ENCODE results near the gene NEUROG1. TPM values are rescaled to one million over a fixed set of nuclear protein-coding genes. Genes with fewer than 3 reads are reported as not detected.
"Not testable (repeated sequence)": the region's sequence is repeated elsewhere in the genome, so short reads cannot be mapped to it uniquely, and the experiment has no call there.

Gene NEUROG1
- total and polyA plus RNA-seq, 2 donors: 0.14 to 0.32 TPM

- 72% methylated on average over 2 of the region's 2 CpGs for WGBS
- Histone ChIP-seq H3K4me1 (ENCODE audit: control insufficient read depth in 2 of 2, insufficient read depth in 2 of 2, low read length in 2 of 2) (no peaks in the 10 kb centered on the region), H3K36me3 (ENCODE audit: control insufficient read depth in 2 of 2, insufficient read depth in 2 of 2, low read length in 1 of 2) (no peaks in the 10 kb centered on the region), H3K27me3 (ENCODE audit: control insufficient read depth in 2 of 2, insufficient read depth in 1 of 2, low read length in 1 of 2) (peaks cover 23 to 49% of the 10 kb centered on the region in 2 donors), H3K4me3 (ENCODE audit: low read length in 2 of 2) (no peak overlapping the region), H3K9me3 (ENCODE audit: control insufficient read depth in 2 of 2, insufficient read depth in 1 of 2, low read length in 1 of 2) (no peaks in the 10 kb centered on the region), H3K27ac (ENCODE audit: low read depth in 1 of 2, low read length in 1 of 2) (no peak overlapping the region)
- DNase-seq (ENCODE audit: low read depth in 6 of 9, low spot score in 9 of 9): no peak
Measured at GRCh38 chr5:135505973-135506372, 29.8 kb downstream of the NEUROG1 start.

DNA sequence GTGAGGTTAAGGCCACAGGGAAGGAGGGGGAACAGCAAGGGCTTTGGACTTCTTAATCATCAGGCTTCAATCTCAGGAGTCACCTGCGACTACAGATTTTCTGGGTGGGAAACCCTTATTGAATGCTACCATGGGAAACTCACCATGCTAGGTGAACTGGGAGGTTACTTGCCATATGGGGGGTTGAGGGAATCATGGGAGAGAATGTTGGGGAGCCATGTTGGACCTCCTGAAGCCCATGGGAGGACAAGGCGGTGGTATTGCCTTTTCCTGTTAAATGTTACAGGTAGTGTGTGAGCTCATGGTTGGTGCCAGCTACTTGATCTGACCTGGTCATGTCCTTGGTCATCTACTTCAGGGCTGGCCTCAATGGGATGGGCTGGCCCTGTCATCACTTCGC is 31.4 kb downstream of the NEUROG1 start:
- peaks cover 17 to 37% of the 10 kb centered on the region in 2 donors for H3K27me3 ChIP-seq (ENCODE audit: control insufficient read depth in 2 of 2, insufficient read depth in 1 of 2, low read length in 1 of 2)
- no peak overlapping the region for H3K27ac ChIP-seq (ENCODE audit: low read depth in 1 of 2, low read length in 1 of 2)
- 92% methylated on average over 3 of the region's 3 CpGs for WGBS
- no peak overlapping the region for H3K4me3 ChIP-seq (ENCODE audit: low read length in 2 of 2)
- DNase-seq (ENCODE audit: low read depth in 6 of 9, low spot score in 9 of 9): no peak
- no peaks in the 10 kb centered on the region for H3K9me3 ChIP-seq (ENCODE audit: control insufficient read depth in 2 of 2, insufficient read depth in 1 of 2, low read length in 1 of 2)
- no peaks in the 10 kb centered on the region for H3K36me3 ChIP-seq (ENCODE audit: control insufficient read depth in 2 of 2, insufficient read depth in 2 of 2, low read length in 1 of 2)
- H3K4me1 ChIP-seq (ENCODE audit: control insufficient read depth in 2 of 2, insufficient read depth in 2 of 2, low read length in 2 of 2): no peaks in the 10 kb centered on the region

DNA sequence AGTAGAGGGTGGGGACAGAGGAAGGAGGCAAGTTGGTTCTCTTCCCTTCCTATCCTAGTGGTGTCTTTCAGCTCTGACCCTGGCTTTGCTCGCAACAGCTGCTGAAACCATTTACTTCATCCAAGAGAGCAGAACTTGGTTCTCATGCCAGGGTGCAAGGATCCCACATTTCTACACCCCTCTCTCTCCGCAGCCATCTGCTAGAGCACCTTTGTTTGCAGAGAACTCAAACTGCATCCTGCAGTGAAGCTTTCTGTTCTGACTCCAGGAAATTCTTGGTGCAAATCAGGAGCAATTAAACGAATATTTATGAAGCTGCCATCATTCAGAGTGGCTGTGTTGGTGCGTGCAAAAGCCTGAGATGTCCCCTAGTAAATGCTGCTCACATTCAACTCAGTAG is 31.9 kb downstream of the NEUROG1 start:
- Histone ChIP-seq H3K36me3 (ENCODE audit: control insufficient read depth in 2 of 2, insufficient read depth in 2 of 2, low read length in 1 of 2) (no peaks in the 10 kb centered on the region), H3K9me3 (ENCODE audit: control insufficient read depth in 2 of 2, insufficient read depth in 1 of 2, low read length in 1 of 2) (no peaks in the 10 kb centered on the region), H3K27me3 (ENCODE audit: control insufficient read depth in 2 of 2, insufficient read depth in 1 of 2, low read length in 1 of 2) (peaks cover 16 to 36% of the 10 kb centered on the region in 2 donors), H3K4me3 (ENCODE audit: low read length in 2 of 2) (no peak overlapping the region), H3K4me1 (ENCODE audit: control insufficient read depth in 2 of 2, insufficient read depth in 2 of 2, low read length in 2 of 2) (no peaks in the 10 kb centered on the region), H3K27ac (ENCODE audit: low read depth in 1 of 2, low read length in 1 of 2) (no peak overlapping the region)
- WGBS: 77% methylated on average over 4 of the region's 4 CpGs
- no peak for DNase-seq (ENCODE audit: low read depth in 6 of 9, low spot score in 9 of 9)

DNA sequence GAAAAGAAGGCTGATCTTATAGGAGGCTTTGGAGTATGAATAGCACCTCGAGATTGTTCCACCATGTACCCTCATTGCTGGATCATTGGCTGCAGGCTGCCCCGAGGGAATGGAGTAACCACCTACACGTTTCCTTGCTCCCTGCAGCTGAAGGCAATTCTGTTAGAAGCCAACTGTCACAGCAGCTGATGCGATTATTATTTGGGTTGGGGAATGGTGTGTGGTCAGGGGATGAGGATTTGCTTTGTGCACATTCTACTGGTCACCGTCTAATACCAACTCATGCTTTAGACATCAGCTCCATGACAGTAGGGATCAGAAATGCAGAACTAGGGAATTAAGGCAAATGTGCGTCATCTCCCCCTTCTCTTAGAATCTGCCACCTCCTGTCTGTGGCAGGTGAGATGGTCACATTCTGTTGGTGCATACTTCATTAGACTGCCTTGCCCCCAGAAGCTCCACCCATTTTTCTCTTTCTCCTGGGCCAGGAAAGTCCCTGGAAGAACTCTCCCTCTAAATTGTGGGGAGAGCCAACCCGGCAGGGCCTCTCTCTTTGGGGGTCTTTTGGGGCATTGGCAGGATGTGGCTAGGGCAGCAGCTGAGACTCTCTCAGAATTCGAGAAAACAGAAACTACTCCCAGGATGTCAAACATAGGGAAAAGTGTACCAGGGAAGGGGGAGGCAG is 32.8 kb downstream of the NEUROG1 start:
- Histone ChIP-seq H3K27ac (ENCODE audit: low read depth in 1 of 2, low read length in 1 of 2) (no peak overlapping the region), H3K9me3 (ENCODE audit: control insufficient read depth in 2 of 2, insufficient read depth in 1 of 2, low read length in 1 of 2) (no peaks in the 10 kb centered on the region), H3K27me3 (ENCODE audit: control insufficient read depth in 2 of 2, insufficient read depth in 1 of 2, low read length in 1 of 2) (peaks cover 9 to 35% of the 10 kb centered on the region in 2 donors), H3K36me3 (ENCODE audit: control insufficient read depth in 2 of 2, insufficient read depth in 2 of 2, low read length in 1 of 2) (no peaks in the 10 kb centered on the region), H3K4me1 (ENCODE audit: control insufficient read depth in 2 of 2, insufficient read depth in 2 of 2, low read length in 2 of 2) (peaks cover 0 to 3% of the 10 kb centered on the region in 2 donors), H3K4me3 (ENCODE audit: low read length in 2 of 2) (no peak overlapping the region)
- WGBS: 82% methylated on average over 8 of the region's 8 CpGs
- DNase-seq (ENCODE audit: low read depth in 6 of 9, low spot score in 9 of 9): no peak

GRCh38 chr5:135501965-135502364 is 33.8 kb downstream of the NEUROG1 start:
- DNase-seq (ENCODE audit: low read depth in 6 of 9, low spot score in 9 of 9): no peak
- peaks cover 0 to 3% of the 10 kb centered on the region in 2 donors for H3K4me1 ChIP-seq (ENCODE audit: control insufficient read depth in 2 of 2, insufficient read depth in 2 of 2, low read length in 2 of 2)
- peaks cover 3 to 34% of the 10 kb centered on the region in 2 donors for H3K27me3 ChIP-seq (ENCODE audit: control insufficient read depth in 2 of 2, insufficient read depth in 1 of 2, low read length in 1 of 2)
- no peak overlapping the region for H3K4me3 ChIP-seq (ENCODE audit: low read length in 2 of 2)
- H3K36me3 ChIP-seq (ENCODE audit: control insufficient read depth in 2 of 2, insufficient read depth in 2 of 2, low read length in 1 of 2): no peaks in the 10 kb centered on the region
- H3K9me3 ChIP-seq (ENCODE audit: control insufficient read depth in 2 of 2, insufficient read depth in 1 of 2, low read length in 1 of 2): no peaks in the 10 kb centered on the region
- H3K27ac ChIP-seq (ENCODE audit: low read depth in 1 of 2, low read length in 1 of 2): no peak overlapping the region
- 91% methylated on average over 2 of the region's 2 CpGs for WGBS

DNA sequence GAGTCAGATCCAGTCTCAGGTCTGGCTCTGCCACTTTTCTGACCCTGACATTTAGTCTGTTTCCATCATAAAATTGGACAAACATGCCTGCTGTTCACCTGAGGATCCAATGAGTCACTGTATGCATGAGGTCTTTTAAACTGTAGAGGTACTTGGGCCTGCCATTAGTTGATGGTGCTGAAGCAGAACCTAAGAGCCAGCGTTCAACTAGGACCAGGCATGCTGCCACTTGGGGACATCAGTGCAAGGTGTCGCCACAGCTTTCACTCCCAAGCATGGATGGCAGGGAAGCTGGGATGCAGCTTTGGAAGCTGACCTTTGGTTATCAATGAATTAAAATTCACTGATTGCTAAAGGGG is 37.1 kb downstream of the NEUROG1 start:
- Histone ChIP-seq H3K36me3 (ENCODE audit: control insufficient read depth in 2 of 2, insufficient read depth in 2 of 2, low read length in 1 of 2) (no peaks in the 10 kb centered on the region), H3K4me1 (ENCODE audit: control insufficient read depth in 2 of 2, insufficient read depth in 2 of 2, low read length in 2 of 2) (peaks cover 0 to 3% of the 10 kb centered on the region in 2 donors), H3K4me3 (ENCODE audit: low read length in 2 of 2) (no peak overlapping the region), H3K9me3 (ENCODE audit: control insufficient read depth in 2 of 2, insufficient read depth in 1 of 2, low read length in 1 of 2) (no peaks in the 10 kb centered on the region), H3K27me3 (ENCODE audit: control insufficient read depth in 2 of 2, insufficient read depth in 1 of 2, low read length in 1 of 2) (peaks cover 6 to 50% of the 10 kb centered on the region in 2 donors), H3K27ac (ENCODE audit: low read depth in 1 of 2, low read length in 1 of 2) (no peak overlapping the region)
- 82% methylated on average over 2 of the region's 2 CpGs for WGBS
- DNase-seq (ENCODE audit: low read depth in 6 of 9, low spot score in 9 of 9): no peak

DNA sequence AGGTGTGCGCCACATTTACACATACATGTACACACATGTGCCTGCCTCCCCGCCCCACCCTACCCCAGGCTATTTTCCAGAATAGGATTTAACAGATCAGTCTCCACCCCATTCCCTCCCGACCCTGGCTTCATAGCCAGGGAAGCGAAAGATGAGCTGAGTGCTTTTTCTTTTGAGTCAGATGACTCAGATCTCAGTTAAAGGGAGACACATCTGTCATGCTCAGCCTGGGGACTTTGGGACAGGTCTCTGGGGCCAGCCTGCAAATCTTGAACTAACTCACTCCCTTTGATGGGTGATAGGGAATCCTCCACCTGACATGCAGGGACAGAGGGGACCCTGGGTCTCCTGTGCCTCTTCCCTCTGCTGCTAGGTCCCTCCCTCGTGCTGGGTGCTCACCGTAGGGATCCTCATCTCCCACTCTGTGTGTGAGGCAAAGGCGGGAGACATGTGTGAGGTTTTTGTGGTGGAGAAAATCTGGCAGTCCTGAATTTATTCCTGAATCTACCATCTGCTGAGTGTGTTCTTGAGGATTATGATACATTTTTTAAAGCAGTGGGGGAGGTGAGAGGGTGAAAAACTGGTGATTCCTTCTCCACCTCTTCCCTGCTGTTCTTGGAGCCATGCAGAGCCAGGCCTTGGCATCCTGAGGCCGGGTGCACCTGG is 37.7 kb downstream of the NEUROG1 start:
- H3K9me3 ChIP-seq (ENCODE audit: control insufficient read depth in 2 of 2, insufficient read depth in 1 of 2, low read length in 1 of 2): no peaks in the 10 kb centered on the region
- no peak overlapping the region for H3K4me3 ChIP-seq (ENCODE audit: low read length in 2 of 2)
- H3K4me1 ChIP-seq (ENCODE audit: control insufficient read depth in 2 of 2, insufficient read depth in 2 of 2, low read length in 2 of 2): peaks cover 0 to 6% of the 10 kb centered on the region in 2 donors
- H3K27me3 ChIP-seq (ENCODE audit: control insufficient read depth in 2 of 2, insufficient read depth in 1 of 2, low read length in 1 of 2): peaks cover 6 to 51% of the 10 kb centered on the region in 2 donors
- DNase-seq (ENCODE audit: low read depth in 6 of 9, low spot score in 9 of 9): peak in 1 of 9 donors; percentile 11
- H3K36me3 ChIP-seq (ENCODE audit: control insufficient read depth in 2 of 2, insufficient read depth in 2 of 2, low read length in 1 of 2): no peaks in the 10 kb centered on the region
- H3K27ac ChIP-seq (ENCODE audit: low read depth in 1 of 2, low read length in 1 of 2): peak overlapping the region; percentile 2 to 41
- 79% methylated on average over 8 of the region's 8 CpGs for WGBS

- peaks cover 22 to 70% of the 10 kb centered on the region in 2 donors for H3K27me3 ChIP-seq (ENCODE audit: control insufficient read depth in 2 of 2, insufficient read depth in 1 of 2, low read length in 1 of 2)
- not testable (repeated sequence) for H3K4me3 ChIP-seq (ENCODE audit: low read length in 2 of 2); DNase-seq (ENCODE audit: low read depth in 6 of 9, low spot score in 9 of 9); H3K36me3 ChIP-seq (ENCODE audit: control insufficient read depth in 2 of 2, insufficient read depth in 2 of 2, low read length in 1 of 2); H3K9me3 ChIP-seq (ENCODE audit: control insufficient read depth in 2 of 2, insufficient read depth in 1 of 2, low read length in 1 of 2); H3K27ac ChIP-seq (ENCODE audit: low read depth in 1 of 2, low read length in 1 of 2)
- 76% methylated on average over 4 of the region's 4 CpGs for WGBS
- peaks cover 0 to 27% of the 10 kb centered on the region in 2 donors for H3K4me1 ChIP-seq (ENCODE audit: control insufficient read depth in 2 of 2, insufficient read depth in 2 of 2, low read length in 2 of 2)
Measured at GRCh38 chr5:135495531-135495930, 40.2 kb downstream of the NEUROG1 start.

DNA sequence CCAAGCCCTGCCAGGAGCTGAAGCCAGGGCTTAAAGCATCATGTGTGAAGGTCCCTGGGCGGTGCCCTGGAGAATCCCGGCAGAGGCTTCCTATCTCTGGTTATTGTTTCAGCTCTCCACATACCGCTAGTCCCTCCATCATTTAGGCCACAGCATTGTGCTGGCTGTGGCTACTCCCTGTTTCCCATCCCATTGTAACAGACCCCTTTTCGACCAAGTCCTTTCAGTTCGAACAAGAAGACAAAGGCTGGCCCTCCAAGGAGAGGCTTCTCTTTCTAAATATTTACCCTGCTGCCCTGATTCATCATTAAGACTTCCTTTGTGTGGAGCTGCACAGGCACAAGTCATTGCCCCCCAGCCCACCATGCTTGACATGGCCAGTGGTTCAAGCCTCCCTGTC is 41.6 kb downstream of the NEUROG1 start:
- Histone ChIP-seq H3K9me3 (ENCODE audit: control insufficient read depth in 2 of 2, insufficient read depth in 1 of 2, low read length in 1 of 2) (peaks cover 0 to 10% of the 10 kb centered on the region in 2 donors), H3K4me1 (ENCODE audit: control insufficient read depth in 2 of 2, insufficient read depth in 2 of 2, low read length in 2 of 2) (peaks cover 0 to 38% of the 10 kb centered on the region in 2 donors), H3K27ac (ENCODE audit: low read depth in 1 of 2, low read length in 1 of 2) (peak overlapping the region; percentile 49 to 81), H3K27me3 (ENCODE audit: control insufficient read depth in 2 of 2, insufficient read depth in 1 of 2, low read length in 1 of 2) (peaks cover 36 to 81% of the 10 kb centered on the region in 2 donors), H3K36me3 (ENCODE audit: control insufficient read depth in 2 of 2, insufficient read depth in 2 of 2, low read length in 1 of 2) (no peaks in the 10 kb centered on the region), H3K4me3 (ENCODE audit: low read length in 2 of 2) (no peak overlapping the region)
- no peak for DNase-seq (ENCODE audit: low read depth in 6 of 9, low spot score in 9 of 9)
- WGBS: 93% methylated on average over 5 of the region's 5 CpGs
